CD4-positive, alpha-beta T cell treated with Interferon alpha-2 for 1 hour (primary cell): Measurements from ENCODE around the gene PCDHGA5.
"Not testable (repeated sequence)": the region's sequence is repeated elsewhere in the genome, so short reads cannot be mapped to it uniquely, and the experiment has no call there.

ENCODE experiments used
- DNase-seq, 2 donors: peaks; one replicate each; pipeline ENCODE4 v3.0.0-alpha.2; 2020 to 2022

Gene PCDHGA5

GRCh38 chr5:141363952-141364660 is at the start of gene PCDHGA5:
PCDHGA5 (plus strand) TSS chr5:141364162; CDS start chr5:141364331, 169 bp downstream.
- no peak for DNase-seq

GRCh38 chr5:141316963-141317362 is 47.0 kb upstream of the PCDHGA5 start:
- not testable (repeated sequence) for DNase-seq

- DNase-seq, result no peak
Measured at GRCh38 chr5:141319202-141319601, 44.8 kb upstream of the PCDHGA5 start.

GRCh38 chr5:141319699-141320098 is 44.3 kb upstream of the PCDHGA5 start:
- no peak for DNase-seq

- DNase-seq, result peak; percentile 94 to 95
Measured at GRCh38 chr5:141320225-141321169, 43.5 kb upstream of the PCDHGA5 start, which contains the start of gene TAF7. TAF7 (minus strand) TSS chr5:141320784; CDS start chr5:141320044, 740 bp downstream.

- DNase-seq, result no peak
Measured at GRCh38 chr5:141322261-141322660, 41.7 kb upstream of the PCDHGA5 start.

GRCh38 chr5:141326088-141326854 is 37.7 kb upstream of the PCDHGA5 start:
- peak; percentile 69 to 77 for DNase-seq

- DNase-seq, result no peak
Measured at GRCh38 chr5:141328231-141328630, 35.7 kb upstream of the PCDHGA5 start.

GRCh38 chr5:141330299-141331080 is 33.5 kb upstream of the PCDHGA5 start, which contains the start of gene PCDHGA1:
PCDHGA1 (plus strand) TSS chr5:141330514.
- peak in 1 of 2 donors; percentile 35 for DNase-seq

- DNase-seq, result not testable (repeated sequence)
Measured at GRCh38 chr5:141332571-141332970, 31.4 kb upstream of the PCDHGA5 start.

- DNase-seq, result no peak
Measured at GRCh38 chr5:141338538-141339306, 25.2 kb upstream of the PCDHGA5 start, which contains the start of gene PCDHGA2. PCDHGA2 (plus strand) TSS chr5:141338760.

- DNase-seq, result not testable (repeated sequence)
Measured at GRCh38 chr5:141340781-141341354, 23.1 kb upstream of the PCDHGA5 start.

GRCh38 chr5:141342773-141343172 is 21.2 kb upstream of the PCDHGA5 start:
- DNase-seq, result no peak

- DNase-seq, result peak in 1 of 2 donors; percentile 20
Measured at GRCh38 chr5:141343242-141343952, 20.6 kb upstream of the PCDHGA5 start, which contains the start of gene PCDHGA3. PCDHGA3 (plus strand) TSS chr5:141343829; CDS start chr5:141344034, 205 bp downstream.

- no peak for DNase-seq
Measured at GRCh38 chr5:141343953-141344463, 20.0 kb upstream of the PCDHGA5 start.

- DNase-seq, result no peak
Measured at GRCh38 chr5:141345327-141345726, 18.6 kb upstream of the PCDHGA5 start.

- not testable (repeated sequence) for DNase-seq
Measured at GRCh38 chr5:141346017-141346416, 17.9 kb upstream of the PCDHGA5 start.

- DNase-seq, result peak; percentile 22 to 49
Measured at GRCh38 chr5:141349917-141350619, 13.9 kb upstream of the PCDHGA5 start, which contains the start of gene PCDHGB1. PCDHGB1 (plus strand) TSS chr5:141350099; CDS start chr5:141350261, 162 bp downstream.

GRCh38 chr5:141351591-141351990 is 12.4 kb upstream of the PCDHGA5 start:
- no peak for DNase-seq
